ENCODE measurements around the gene FAM98C.

The FAM98C gene

GRCh38 chr19:38387550-38388348, 15.1 kb upstream of the FAM98C start, which contains the start of gene GGN:
TSS of gene GGN (minus strand) at chr19:38388034. CDS start at chr19:38387261, 773 bp downstream.
- H3K23ac ChIP-seq (ENCODE audit: low read length) = no peak within 1 kb of the TSS
- H2BK5ac ChIP-seq (ENCODE audit: low read depth, low read length, poor library complexity) = no peak within 1 kb of the TSS
- H3K27ac ChIP-seq (ENCODE audit: low read depth, low read length) = no peak within 1 kb of the TSS
- H3K36me3 ChIP-seq (ENCODE audit: control insufficient read depth in 1 of 2, insufficient read depth in 2 of 2, low read length in 2 of 2) = peaks cover 33 to 37% of the 10 kb centered on the region in 2 experiments
- DNase-seq = peak; percentile 64 to 70
- H2AK5ac ChIP-seq (ENCODE audit: low read length) = peak within 1 kb of the TSS; percentile 28
- peak within 1 kb of the TSS; percentile 7 for H4K91ac ChIP-seq (ENCODE audit: low read depth, low read length)
- no peaks in the 10 kb centered on the region for H3K27me3 ChIP-seq (ENCODE audit: insufficient read depth, low read length)
- peak within 1 kb of the TSS; percentile 23 for H2BK12ac ChIP-seq (ENCODE audit: low read length)
- H3K4me1 ChIP-seq (ENCODE audit: control insufficient read depth in 1 of 2, insufficient read depth in 2 of 2, low read length in 2 of 2) = peaks cover 19 to 23% of the 10 kb centered on the region in 2 experiments
- H3K9ac ChIP-seq (ENCODE audit: low read length) = no peak within 1 kb of the TSS
- H4K12ac ChIP-seq (ENCODE audit: low read depth, low read length) = peak within 1 kb of the TSS; percentile 72
- H4K8ac ChIP-seq (ENCODE audit: low read depth, low read length) = peak within 1 kb of the TSS; percentile 63
- peak within 1 kb of the TSS; percentile 65 for H3K4me3 ChIP-seq (ENCODE audit: low read depth, low read length)
- H3K4me2 ChIP-seq (ENCODE audit: low read length) = peak within 1 kb of the TSS; percentile 66
- H3K18ac ChIP-seq (ENCODE audit: low read length) = peak within 1 kb of the TSS; percentile 37
- no peaks in the 10 kb centered on the region for H3K9me3 ChIP-seq (ENCODE audit: insufficient read depth, low read depth, low read length)
- H3K4ac ChIP-seq (ENCODE audit: low read depth, low read length) = no peak within 1 kb of the TSS
- peaks cover 8% of the 10 kb centered on the region for H3K79me1 ChIP-seq (ENCODE audit: low read length)
- peak within 1 kb of the TSS; percentile 41 for H3K14ac ChIP-seq (ENCODE audit: low read length)
- no peaks in the 10 kb centered on the region for H3K79me2 ChIP-seq (ENCODE audit: control insufficient read depth, insufficient read depth, low read length, poor library complexity)
- WGBS (ENCODE audit: extremely low coverage, insufficient coverage, insufficient read length) = no CpG with 5 or more reads among the region's 51 CpGs
- no peak within 1 kb of the TSS for H2BK120ac ChIP-seq (ENCODE audit: insufficient read depth, low read length, poor library complexity)
- peak within 1 kb of the TSS; percentile 56 for H2AFZ ChIP-seq (ENCODE audit: insufficient read depth, low read length, poor library complexity)

DNA sequence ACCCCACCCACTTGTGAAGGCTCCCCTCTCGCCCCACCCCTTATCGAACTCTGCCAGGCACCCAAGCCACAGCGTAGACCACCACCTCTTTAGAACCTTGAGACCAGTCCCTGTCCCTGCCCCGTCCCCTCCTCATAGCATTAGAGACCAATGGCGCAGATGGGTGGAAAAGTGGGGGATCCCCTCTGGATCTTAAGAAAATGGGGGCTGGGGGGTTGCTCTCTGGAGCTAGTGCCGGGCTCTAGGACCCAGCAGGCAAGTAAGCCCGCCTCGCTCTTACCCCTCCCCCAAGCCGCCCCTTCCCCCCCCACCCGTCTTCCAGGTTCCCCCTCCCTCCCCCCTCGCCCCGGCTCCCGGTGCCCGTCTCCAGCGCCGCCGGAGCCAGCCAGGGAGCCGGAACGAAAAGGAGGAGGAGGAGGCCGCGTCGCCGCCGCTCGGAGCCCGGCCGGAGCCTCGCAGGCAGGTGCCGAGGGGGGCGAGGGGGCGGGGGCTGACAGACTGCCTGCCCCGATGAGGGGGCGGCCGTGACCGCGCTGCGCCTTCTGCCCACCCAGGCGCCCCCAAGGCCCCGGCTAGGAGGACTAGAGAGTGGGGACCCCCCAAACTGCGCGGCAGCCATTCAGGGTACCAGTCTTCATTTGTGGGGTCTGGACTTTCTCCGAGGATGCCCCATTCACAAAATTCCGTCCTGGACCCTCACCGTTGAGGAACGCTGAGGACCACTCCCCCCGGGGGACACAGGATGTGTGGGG, 14.4 kb upstream of the FAM98C start, which contains the start of gene SPRED3:
Gene SPRED3, plus strand, starts transcription at position 349 of the 752 bp plus-strand sequence. CDS start 1,606 bp downstream, outside the sequence.
- Histone ChIP-seq H3K79me1 (ENCODE audit: low read length) (peaks cover 8% of the 10 kb centered on the region), H4K91ac (ENCODE audit: low read depth, low read length) (peak within 1 kb of the TSS; percentile 7), H3K79me2 (ENCODE audit: control insufficient read depth, insufficient read depth, low read length, poor library complexity) (no peaks in the 10 kb centered on the region), H2BK5ac (ENCODE audit: low read depth, low read length, poor library complexity) (no peak within 1 kb of the TSS), H4K8ac (ENCODE audit: low read depth, low read length) (peak within 1 kb of the TSS; percentile 63), H3K27me3 (ENCODE audit: insufficient read depth, low read length) (no peaks in the 10 kb centered on the region), H3K9me3 (ENCODE audit: insufficient read depth, low read depth, low read length) (no peaks in the 10 kb centered on the region), H3K36me3 (ENCODE audit: control insufficient read depth in 1 of 2, insufficient read depth in 2 of 2, low read length in 2 of 2) (peaks cover 25 to 31% of the 10 kb centered on the region in 2 experiments), H2AFZ (ENCODE audit: insufficient read depth, low read length, poor library complexity) (peak within 1 kb of the TSS; percentile 56), H2AK5ac (ENCODE audit: low read length) (no peak within 1 kb of the TSS), H3K18ac (ENCODE audit: low read length) (peak within 1 kb of the TSS; percentile 37), H3K4ac (ENCODE audit: low read depth, low read length) (no peak within 1 kb of the TSS), H3K4me2 (ENCODE audit: low read length) (peak within 1 kb of the TSS; percentile 66), H3K14ac (ENCODE audit: low read length) (peak within 1 kb of the TSS; percentile 41), H2BK12ac (ENCODE audit: low read length) (no peak within 1 kb of the TSS), H3K27ac (ENCODE audit: low read depth, low read length) (no peak within 1 kb of the TSS), H4K12ac (ENCODE audit: low read depth, low read length) (peak within 1 kb of the TSS; percentile 72), H3K9ac (ENCODE audit: low read length) (no peak within 1 kb of the TSS), H3K4me3 (ENCODE audit: low read depth, low read length) (peak within 1 kb of the TSS; percentile 65), H2BK120ac (ENCODE audit: insufficient read depth, low read length, poor library complexity) (no peak within 1 kb of the TSS), H3K23ac (ENCODE audit: low read length) (no peak within 1 kb of the TSS), H3K4me1 (ENCODE audit: control insufficient read depth in 1 of 2, insufficient read depth in 2 of 2, low read length in 2 of 2) (peaks cover 19 to 21% of the 10 kb centered on the region in 2 experiments)
- no peak for DNase-seq
- no CpG with 5 or more reads among the region's 46 CpGs for WGBS (ENCODE audit: extremely low coverage, insufficient coverage, insufficient read length)

- H3K27me3 ChIP-seq (ENCODE audit: insufficient read depth, low read length) = no peaks in the 10 kb centered on the region
Observed at GRCh38 chr19:38389101-38389925, 13.6 kb upstream of the FAM98C start.

More at GRCh38 chr19:38389101-38389925, 13.6 kb upstream of the FAM98C start:
- H3K36me3 ChIP-seq (ENCODE audit: control insufficient read depth in 1 of 2, insufficient read depth in 2 of 2, low read length in 2 of 2) = peaks cover 18 to 25% of the 10 kb centered on the region in 2 experiments
- H3K4ac ChIP-seq (ENCODE audit: low read depth, low read length) = no peak overlapping the region
- no peak overlapping the region for H3K27ac ChIP-seq (ENCODE audit: low read depth, low read length)
- H3K79me1 ChIP-seq (ENCODE audit: low read length) = peaks cover 8% of the 10 kb centered on the region
- no peak overlapping the region for H2BK5ac ChIP-seq (ENCODE audit: low read depth, low read length, poor library complexity)
- H3K14ac ChIP-seq (ENCODE audit: low read length) = peak overlapping the region; percentile 41
- H3K9me3 ChIP-seq (ENCODE audit: insufficient read depth, low read depth, low read length) = no peaks in the 10 kb centered on the region
- H3K4me1 ChIP-seq (ENCODE audit: control insufficient read depth in 1 of 2, insufficient read depth in 2 of 2, low read length in 2 of 2) = peaks cover 19 to 21% of the 10 kb centered on the region in 2 experiments
- H4K91ac ChIP-seq (ENCODE audit: low read depth, low read length) = no peak overlapping the region
- peak overlapping the region; percentile 65 for H3K4me3 ChIP-seq (ENCODE audit: low read depth, low read length)
- peak overlapping the region; percentile 35 for H3K18ac ChIP-seq (ENCODE audit: low read length)
- H2BK120ac ChIP-seq (ENCODE audit: insufficient read depth, low read length, poor library complexity) = no peak overlapping the region
- no peak overlapping the region for H2BK12ac ChIP-seq (ENCODE audit: low read length)
- no peaks in the 10 kb centered on the region for H3K79me2 ChIP-seq (ENCODE audit: control insufficient read depth, insufficient read depth, low read length, poor library complexity)
- H4K12ac ChIP-seq (ENCODE audit: low read depth, low read length) = no peak overlapping the region
- no peak overlapping the region for H2AK5ac ChIP-seq (ENCODE audit: low read length)
- no peak overlapping the region for H2AFZ ChIP-seq (ENCODE audit: insufficient read depth, low read length, poor library complexity)
- H4K8ac ChIP-seq (ENCODE audit: low read depth, low read length) = no peak overlapping the region
- H3K23ac ChIP-seq (ENCODE audit: low read length) = no peak overlapping the region
- H3K4me2 ChIP-seq (ENCODE audit: low read length) = peak overlapping the region; percentile 62
- no CpG with 5 or more reads among the region's 28 CpGs for WGBS (ENCODE audit: extremely low coverage, insufficient coverage, insufficient read length)
- DNase-seq = peak in 1 of 2 donors; percentile 35
- no peak overlapping the region for H3K9ac ChIP-seq (ENCODE audit: low read length)

Measured in trophoblast cell (in vitro differentiated cells and primary cell).